Measurements from ENCODE around the gene ATP2B2.

GRCh38 chr3:10526366-10526765, 21.0 kb upstream of the ATP2B2 start:
- TF ChIP-seq, protein P1, sequence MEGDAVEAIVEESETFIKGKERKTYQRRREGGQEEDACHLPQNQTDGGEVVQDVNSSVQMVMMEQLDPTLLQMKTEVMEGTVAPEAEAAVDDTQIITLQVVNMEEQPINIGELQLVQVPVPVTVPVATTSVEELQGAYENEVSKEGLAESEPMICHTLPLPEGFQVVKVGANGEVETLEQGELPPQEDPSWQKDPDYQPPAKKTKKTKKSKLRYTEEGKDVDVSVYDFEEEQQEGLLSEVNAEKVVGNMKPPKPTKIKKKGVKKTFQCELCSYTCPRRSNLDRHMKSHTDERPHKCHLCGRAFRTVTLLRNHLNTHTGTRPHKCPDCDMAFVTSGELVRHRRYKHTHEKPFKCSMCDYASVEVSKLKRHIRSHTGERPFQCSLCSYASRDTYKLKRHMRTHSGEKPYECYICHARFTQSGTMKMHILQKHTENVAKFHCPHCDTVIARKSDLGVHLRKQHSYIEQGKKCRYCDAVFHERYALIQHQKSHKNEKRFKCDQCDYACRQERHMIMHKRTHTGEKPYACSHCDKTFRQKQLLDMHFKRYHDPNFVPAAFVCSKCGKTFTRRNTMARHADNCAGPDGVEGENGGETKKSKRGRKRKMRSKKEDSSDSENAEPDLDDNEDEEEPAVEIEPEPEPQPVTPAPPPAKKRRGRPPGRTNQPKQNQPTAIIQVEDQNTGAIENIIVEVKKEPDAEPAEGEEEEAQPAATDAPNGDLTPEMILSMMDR (IDR thresholded peaks at IDR 0.05 in 2 of 3, conservative IDR thresholded peaks at IDR 0.05 in 1 of 3; ENCODE audit: borderline replicate concordance in 1 of 3, insufficient read depth in 1 of 3, low read depth in 2 of 3, low read length in 2 of 3), result no peak
- TF ChIP-seq, protein P2, sequence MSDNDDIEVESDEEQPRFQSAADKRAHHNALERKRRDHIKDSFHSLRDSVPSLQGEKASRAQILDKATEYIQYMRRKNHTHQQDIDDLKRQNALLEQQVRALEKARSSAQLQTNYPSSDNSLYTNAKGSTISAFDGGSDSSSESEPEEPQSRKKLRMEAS (IDR thresholded peaks at IDR 0.05), result no peak
- TF ChIP-seq SIN3A (IDR thresholded peaks at IDR 0.05; ENCODE audit: low read depth) (no peak), ZFX (IDR thresholded peaks at IDR 0.05) (no peak), JUND (IDR thresholded peaks at IDR 0.05) (no peak), POLR2A (IDR thresholded peaks at IDR 0.05; ENCODE audit: borderline replicate concordance, extremely low read depth, insufficient read depth, insufficient read length) (no peak), EZH2 (IDR thresholded peaks at IDR 0.05) (no peak), EZH2phosphoT487 (IDR thresholded peaks at IDR 0.05; ENCODE audit: borderline replicate concordance) (no peak)

Data from HCT116 (cell line).